ENCODE data around the gene CEP63.
A peak's percentile ranks its signal among the peaks of the same experiment; 100 is the strongest.

CEP63 gene

GRCh38 chr3:134464689-134465365 is 21.0 kb upstream of the CEP63 start:
- H3K4me3 ChIP-seq (ENCODE audit: low read depth, low read length): no peak overlapping the region
- no peak for DNase-seq (ENCODE audit: low read depth)
- TF ChIP-seq CTCF (IDR thresholded peaks at IDR 0.05; ENCODE audit: control insufficient read depth, extremely low read depth, insufficient read depth): no peak

GRCh38 chr3:134466331-134466730 is 19.5 kb upstream of the CEP63 start:
- no peak for DNase-seq (ENCODE audit: low read depth)
- H3K4me3 ChIP-seq (ENCODE audit: low read depth, low read length): no peak overlapping the region
- TF ChIP-seq CTCF (IDR thresholded peaks at IDR 0.05; ENCODE audit: control insufficient read depth, extremely low read depth, insufficient read depth): no peak

GRCh38 chr3:134468519-134468918 is 17.3 kb upstream of the CEP63 start:
- no peak for DNase-seq (ENCODE audit: low read depth)
- no peak overlapping the region for H3K4me3 ChIP-seq (ENCODE audit: low read depth, low read length)
- TF ChIP-seq CTCF (IDR thresholded peaks at IDR 0.05; ENCODE audit: control insufficient read depth, extremely low read depth, insufficient read depth): no peak

- TF ChIP-seq CTCF (IDR thresholded peaks at IDR 0.05; ENCODE audit: control insufficient read depth, extremely low read depth, insufficient read depth): no peak
- no peak overlapping the region for H3K4me3 ChIP-seq (ENCODE audit: low read depth, low read length)
- DNase-seq (ENCODE audit: low read depth): no peak
Measured at GRCh38 chr3:134471521-134472193, 14.2 kb upstream of the CEP63 start.

GRCh38 chr3:134472831-134473230 is 13.0 kb upstream of the CEP63 start:
- DNase-seq (ENCODE audit: low read depth): no peak
- no peak overlapping the region for H3K4me3 ChIP-seq (ENCODE audit: low read depth, low read length)
- TF ChIP-seq CTCF (IDR thresholded peaks at IDR 0.05; ENCODE audit: control insufficient read depth, extremely low read depth, insufficient read depth): no peak

GRCh38 chr3:134473868-134474546 is 11.8 kb upstream of the CEP63 start:
- H3K4me3 ChIP-seq (ENCODE audit: low read depth, low read length): no peak overlapping the region
- peak; percentile 41 for DNase-seq (ENCODE audit: low read depth)

More at GRCh38 chr3:134473868-134474546, 11.8 kb upstream of the CEP63 start:
- TF ChIP-seq CTCF (IDR thresholded peaks at IDR 0.05; ENCODE audit: control insufficient read depth, extremely low read depth, insufficient read depth): peak; percentile 60
